D721Med (cell line): ENCODE data around the gene ABHD17B.

Source experiments
- DNase-seq: peaks from one replicate; pipeline ENCODE4 v3.0.0; 2011; ENCODE audit warnings: low spot score; ENCODE audit not compliant: insufficient read length
- FAIRE-seq: peaks from 2 replicates; lab custom pipeline; 2011; peaks lifted over from hg19 to GRCh38; lab: Jason Lieb, UNC
- TF ChIP-seq, protein P1 (sequence below): IDR thresholded peaks from 2 replicates; pipeline ENCODE4 v1.5.1; 2012; ENCODE audit warnings: mild to moderate bottlenecking, control low read depth; ENCODE audit not compliant: insufficient read depth; ENCODE audit errors: missing control alignments

ABHD17B gene

GRCh38 chr9:71890042-71890679, 20.8 kb downstream of the ABHD17B start:
- DNase-seq (no peak), FAIRE-seq (no peak)
- TF ChIP-seq, protein P1, sequence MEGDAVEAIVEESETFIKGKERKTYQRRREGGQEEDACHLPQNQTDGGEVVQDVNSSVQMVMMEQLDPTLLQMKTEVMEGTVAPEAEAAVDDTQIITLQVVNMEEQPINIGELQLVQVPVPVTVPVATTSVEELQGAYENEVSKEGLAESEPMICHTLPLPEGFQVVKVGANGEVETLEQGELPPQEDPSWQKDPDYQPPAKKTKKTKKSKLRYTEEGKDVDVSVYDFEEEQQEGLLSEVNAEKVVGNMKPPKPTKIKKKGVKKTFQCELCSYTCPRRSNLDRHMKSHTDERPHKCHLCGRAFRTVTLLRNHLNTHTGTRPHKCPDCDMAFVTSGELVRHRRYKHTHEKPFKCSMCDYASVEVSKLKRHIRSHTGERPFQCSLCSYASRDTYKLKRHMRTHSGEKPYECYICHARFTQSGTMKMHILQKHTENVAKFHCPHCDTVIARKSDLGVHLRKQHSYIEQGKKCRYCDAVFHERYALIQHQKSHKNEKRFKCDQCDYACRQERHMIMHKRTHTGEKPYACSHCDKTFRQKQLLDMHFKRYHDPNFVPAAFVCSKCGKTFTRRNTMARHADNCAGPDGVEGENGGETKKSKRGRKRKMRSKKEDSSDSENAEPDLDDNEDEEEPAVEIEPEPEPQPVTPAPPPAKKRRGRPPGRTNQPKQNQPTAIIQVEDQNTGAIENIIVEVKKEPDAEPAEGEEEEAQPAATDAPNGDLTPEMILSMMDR = no peak

DNA sequence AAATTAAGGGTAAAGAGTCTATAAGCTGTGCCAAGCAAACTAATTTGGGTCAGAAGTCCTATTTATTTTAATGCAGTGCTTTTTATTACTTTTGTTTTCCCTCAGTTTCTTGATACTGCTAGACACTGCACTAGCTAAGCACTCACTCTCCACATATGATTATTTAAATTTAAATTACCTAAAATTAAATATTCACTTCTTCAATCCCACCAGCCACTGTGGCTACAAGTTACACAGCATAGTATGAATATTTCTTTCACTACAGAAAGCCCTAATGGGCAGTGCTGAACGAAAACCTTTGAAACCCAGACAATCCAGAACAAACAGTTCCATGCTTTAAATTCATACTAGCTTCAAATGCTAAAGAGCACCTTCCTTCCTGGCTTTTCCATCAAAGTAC, 23.6 kb downstream of the ABHD17B start:
- DNase-seq (no peak), FAIRE-seq (no peak)
- TF ChIP-seq, protein P1 = no peak

GRCh38 chr9:71886541-71886940, 24.5 kb downstream of the ABHD17B start:
- FAIRE-seq (no peak), DNase-seq (no peak)
- TF ChIP-seq, protein P1 = no peak

GRCh38 chr9:71886015-71886414, 25.0 kb downstream of the ABHD17B start:
- DNase-seq = no peak
- no peak for FAIRE-seq
- TF ChIP-seq, protein P1 = no peak

DNA sequence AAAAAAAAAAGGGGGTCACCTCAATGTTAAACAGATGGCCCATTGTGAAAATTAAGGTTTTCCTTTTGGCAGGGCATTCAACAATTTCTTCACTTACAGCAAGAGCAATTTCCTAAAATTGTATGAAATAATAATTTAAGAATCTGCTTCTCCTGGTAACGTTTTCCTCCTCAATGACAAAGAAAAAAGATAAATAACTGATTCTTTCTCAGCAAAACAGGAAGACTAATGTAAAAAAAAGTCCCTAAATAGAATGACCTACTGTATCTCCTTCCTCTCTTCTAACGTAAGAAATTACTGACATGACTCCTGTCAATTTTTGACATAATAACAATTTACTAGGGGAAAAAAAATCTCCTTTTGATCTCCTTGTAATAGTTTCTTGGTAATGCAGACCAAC, 25.5 kb downstream of the ABHD17B start:
- TF ChIP-seq, protein P1 = no peak
- no peak for DNase-seq
- FAIRE-seq = no peak

DNA sequence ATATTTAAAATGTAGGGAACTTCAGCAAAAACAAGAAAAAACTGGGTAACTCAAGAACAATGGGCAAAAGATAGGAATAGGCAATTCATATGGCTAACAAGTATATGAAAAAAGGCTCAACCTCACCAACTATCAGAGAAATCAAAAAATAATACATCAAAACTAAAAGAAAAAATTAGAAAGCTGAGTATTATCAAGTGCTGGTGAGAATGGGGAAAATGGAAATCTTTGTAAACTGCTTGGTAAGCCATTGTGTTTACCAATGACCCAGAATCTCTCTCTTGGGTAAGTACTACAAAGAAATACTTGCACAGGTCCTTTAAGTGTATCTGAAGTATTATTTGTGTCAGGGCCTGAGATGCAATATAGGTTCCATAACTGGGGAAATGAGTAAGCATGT, 27.0 kb downstream of the ABHD17B start:
- no peak for DNase-seq
- FAIRE-seq = no peak
- TF ChIP-seq, protein P1 = no peak

DNA sequence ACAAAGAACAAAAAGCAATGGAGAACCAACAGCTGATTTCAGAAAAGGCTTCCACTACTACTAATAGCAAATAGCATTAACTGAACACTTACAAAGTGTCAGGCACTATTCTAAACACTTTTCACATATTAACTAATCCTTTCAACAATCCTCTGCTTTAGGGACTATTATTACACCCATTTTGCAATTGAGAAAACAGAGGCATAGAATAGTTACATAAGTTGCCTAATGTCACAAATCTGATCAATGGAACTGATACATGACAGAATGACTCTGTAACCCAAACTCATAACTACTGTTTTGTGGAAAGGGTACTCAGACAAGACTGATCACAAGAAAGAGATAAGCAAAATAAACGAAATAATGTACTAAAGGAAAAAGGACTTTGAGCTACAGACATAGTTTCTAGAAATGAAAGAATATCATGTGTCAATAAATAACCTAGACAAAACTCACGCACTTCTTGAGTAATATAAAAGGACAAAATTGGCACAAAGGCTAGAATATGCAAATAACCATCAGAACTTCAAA, 31.3 kb downstream of the ABHD17B start:
- TF ChIP-seq, protein P1 = no peak
- FAIRE-seq (no peak), DNase-seq (no peak)
